Stimulated activated CD4-positive, alpha-beta T cell treated with anti-CD3 and anti-CD28 coated beads, Interleukin-15, amount 100 ng/mL, for 48 hours (primary cell): ENCODE data around the gene SAMD1.

Experiments
- DNase-seq, 2 donors: peaks; one replicate each; pipeline ENCODE4 v3.0.0-alpha.2; 2020; ENCODE audit warnings: low read depth in 2 of 2

Gene SAMD1

DNA sequence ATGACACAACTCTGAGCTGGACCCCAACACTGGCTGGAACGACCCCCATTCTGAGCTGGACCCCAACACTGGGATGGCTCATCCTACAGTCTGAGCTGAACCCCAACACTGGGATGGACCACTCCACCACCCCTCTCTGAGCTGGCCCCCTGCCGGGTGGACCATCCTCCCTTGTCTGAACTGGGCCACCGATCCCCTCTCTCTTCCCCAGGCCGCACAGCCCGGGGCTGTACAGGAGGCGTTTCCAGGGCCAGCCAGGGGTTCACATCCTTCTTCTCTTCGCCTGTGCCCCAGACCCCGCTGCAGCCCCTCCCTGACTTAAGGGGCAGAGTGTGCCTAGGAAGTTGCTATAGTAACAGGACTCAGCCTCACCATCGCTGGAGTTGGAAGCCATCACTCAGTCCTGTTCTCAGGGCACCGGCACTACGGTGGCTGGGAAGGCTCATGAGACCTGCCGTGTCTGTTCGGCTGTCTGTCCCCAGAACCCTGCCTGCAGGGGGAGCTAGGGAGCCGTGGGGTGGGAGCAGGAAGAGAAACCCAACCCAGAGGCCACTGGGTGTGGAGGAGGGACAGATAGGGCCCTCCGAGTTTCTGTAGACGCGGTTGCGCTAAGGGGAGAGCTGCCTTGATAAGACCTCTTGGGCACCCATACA lies 23.3 kb upstream of the SAMD1 start:
- peak; percentile 49 to 54 for DNase-seq

DNA sequence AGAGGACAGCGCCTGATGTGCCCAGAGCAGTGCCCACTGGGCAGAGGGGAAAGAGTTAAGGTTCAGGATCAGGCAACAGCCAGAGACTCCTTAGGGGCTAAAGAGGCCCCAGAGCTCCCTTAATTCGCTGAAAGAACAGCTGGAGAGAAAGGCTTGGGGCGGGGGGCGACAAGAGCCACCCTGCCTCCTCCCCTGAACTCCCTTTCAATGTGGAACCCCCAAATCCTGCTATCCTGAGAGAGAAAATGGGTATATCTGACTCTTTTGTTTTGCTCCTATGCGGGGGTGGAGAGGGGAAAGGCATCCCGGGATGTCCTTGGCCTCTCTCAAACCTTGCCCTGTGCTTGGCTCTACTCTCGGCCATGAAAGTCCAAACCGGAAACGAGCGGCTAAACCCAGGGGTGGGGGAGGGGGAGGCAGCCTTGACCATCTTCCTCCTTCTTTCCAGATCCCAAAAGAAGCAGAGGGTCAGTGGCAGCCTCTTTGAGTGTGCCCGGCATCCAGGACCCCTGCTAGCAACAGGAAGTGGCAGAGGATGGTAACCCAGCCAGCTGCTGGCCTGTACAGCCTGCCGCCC lies 22.3 kb upstream of the SAMD1 start:
- DNase-seq = no peak

DNA sequence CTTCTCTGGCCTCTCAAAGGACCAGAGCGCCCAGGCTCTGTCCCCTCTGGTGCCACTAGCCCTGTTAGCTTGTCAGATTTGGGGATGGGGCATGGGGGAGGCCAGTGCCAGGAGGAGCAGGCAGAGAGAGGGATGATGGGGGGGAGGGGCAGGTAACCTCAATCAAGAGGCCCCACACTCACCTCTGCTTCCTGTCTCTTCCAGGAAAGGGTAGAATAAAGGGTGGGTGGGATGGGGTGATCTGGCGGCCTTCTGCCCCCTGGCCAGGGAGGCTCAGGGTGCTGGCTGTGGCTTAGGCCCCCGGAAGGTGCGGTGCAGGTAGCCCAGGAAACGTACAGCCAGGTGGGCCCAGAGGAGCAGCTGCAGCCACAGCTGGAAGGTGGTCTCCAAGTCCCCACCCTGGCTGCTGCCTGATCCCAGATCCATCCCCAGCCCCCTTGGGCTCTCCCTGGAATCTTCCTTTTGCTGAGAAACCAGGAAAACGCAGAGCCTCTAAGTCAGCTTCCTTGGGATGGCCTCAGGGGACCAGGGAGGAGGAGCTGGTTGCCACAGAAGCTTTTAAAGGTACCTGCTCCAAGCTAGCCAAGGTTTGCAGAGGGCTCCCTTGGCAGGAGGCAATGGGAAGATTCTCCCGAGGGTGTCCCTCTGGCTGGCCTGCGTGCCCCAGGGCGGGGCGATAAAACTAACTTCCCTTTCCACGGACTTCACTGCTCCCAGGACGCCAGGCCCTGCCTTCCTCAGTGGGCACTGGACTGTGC lies 21.7 kb upstream of the SAMD1 start:
- no peak for DNase-seq

DNA sequence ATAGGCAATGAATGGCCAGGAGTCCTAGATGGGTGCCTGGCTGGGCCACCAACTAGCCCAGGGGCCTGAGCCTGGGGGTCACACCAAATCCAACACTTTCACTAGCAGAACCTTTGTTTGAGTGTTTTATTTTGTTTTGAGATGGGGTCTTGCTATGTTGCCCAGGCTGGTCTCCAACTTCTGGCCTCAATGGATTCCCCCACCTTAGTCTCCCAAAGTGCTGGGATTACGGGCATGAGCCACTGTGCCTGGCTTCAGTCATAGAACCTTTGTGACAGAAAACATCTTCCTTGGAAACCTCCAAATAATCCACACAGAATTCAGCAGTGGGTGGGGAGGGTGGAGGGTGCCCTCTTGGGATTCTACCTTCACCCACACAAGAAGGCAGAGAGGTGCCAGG lies 20.9 kb upstream of the SAMD1 start:
- no peak for DNase-seq

DNA sequence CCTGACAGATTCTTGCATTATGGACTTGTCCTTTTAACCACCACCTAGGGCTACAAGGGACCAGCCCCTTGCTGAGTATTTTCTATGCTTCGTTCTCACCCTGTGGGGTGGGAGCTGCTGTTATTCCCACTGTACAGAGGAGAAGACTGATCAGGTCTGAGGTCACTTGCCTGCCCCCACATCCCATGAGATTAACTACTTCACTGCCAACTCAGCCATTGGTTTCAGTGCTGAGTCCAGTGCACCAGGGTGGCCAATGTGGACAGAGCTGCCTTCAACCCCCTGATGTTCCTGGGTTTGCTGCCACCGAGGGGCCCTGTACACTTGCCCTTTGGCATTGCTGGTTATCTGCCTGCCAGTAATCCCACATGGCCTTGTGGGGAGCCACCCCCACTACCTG lies 20.1 kb upstream of the SAMD1 start:
- no peak for DNase-seq

DNA sequence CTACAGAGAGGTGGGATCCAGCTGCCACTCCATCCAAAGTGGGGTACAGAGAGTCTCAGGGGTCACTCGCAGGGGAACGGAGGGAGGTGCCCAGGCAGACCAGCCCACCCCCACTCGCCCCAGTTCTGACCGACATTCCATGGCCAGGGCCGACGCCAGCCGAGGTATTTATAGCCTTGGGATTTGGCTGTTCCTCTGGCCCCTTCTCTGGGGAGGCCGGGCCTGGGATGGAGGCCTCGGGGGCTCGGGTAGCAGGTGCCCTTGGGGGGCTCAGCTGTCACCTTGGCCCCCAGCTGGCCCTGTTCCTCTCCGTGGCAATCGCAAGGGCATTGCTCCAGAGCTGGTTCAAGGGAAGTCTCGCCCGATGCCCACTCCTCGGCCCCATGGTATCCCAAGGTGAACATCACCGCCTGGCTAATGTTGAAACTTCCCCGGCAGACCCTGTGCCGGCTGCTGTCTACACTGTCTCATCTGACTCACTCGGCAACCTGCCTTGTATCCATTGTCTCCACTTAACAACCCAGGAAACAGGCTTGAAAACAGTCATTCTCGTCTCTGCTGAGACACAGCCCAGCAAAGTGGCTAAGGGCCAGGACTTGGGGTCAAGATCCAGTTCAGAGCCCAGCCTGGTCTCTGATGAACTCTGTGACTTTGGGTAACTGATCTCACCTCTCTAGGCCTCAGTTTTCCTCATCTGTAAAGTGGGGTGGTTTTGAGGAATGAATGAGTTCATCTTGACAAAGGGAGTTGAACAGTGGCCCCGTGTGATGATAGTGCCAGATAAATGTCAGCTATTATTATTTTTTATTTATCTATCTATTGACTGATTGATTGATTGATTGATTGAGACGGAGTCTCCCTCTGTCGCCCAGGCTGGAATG lies 17.3 kb upstream of the SAMD1 start:
- no peak for DNase-seq

DNA sequence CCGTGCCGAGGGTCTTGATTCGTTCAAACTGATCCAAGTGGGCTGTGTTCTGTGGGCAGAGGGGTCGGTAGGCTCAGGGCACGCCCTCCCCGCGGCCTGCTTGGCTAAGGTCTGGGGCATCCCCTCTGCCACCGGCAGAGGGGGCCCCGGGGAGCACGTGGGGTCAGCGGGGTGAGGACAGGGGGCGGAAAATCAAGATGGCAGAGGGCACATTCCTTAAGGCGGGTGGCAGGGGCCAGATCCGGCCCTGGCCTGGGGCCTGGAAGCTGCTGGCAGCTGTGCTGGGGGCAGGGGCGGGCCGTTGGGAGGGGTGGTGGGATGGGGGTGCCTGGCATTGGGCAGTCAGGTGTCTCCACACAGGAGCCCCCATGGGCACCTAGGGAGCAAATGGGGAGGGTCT lies 16.3 kb upstream of the SAMD1 start:
- DNase-seq = no peak

DNA sequence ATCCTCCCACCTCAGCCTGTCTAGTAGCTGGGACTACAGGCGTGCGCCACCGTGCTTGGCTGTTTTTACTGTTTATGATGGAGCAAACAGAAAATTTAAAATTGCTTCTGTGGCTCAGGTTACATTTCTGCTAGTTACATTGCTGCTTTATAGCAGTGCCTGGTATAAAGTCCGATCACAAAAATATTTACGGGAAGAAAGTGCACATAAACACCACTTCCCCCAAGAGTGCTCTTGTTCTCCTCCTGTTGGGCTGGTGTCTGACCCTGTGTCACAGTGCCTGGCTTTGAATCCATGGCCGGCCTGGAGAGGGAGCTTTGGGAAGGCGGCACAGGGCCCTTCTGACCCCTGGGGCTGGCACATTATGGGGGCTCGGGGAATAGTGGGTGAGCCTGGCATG lies 15.1 kb upstream of the SAMD1 start:
- no peak for DNase-seq

DNA sequence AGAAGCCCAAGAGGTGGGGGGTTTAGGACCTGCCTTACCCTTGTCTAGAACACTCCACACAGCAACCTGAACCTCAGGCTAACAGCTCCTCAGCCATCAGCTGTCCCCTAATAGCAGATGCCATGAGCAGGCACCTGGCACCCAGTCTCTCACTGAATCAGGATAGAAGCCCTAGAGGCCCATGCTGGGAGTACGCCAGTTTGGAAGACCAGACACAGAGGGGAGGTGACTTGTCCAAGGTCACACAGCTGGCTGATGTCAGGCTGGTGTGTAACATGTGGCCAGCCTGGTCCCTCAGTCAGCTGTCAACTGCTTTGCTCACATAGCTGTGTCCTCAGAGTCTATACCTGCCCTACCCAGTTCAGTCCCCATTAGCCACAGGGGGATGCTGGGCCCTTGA lies 12.8 kb upstream of the SAMD1 start:
- no peak for DNase-seq

DNA sequence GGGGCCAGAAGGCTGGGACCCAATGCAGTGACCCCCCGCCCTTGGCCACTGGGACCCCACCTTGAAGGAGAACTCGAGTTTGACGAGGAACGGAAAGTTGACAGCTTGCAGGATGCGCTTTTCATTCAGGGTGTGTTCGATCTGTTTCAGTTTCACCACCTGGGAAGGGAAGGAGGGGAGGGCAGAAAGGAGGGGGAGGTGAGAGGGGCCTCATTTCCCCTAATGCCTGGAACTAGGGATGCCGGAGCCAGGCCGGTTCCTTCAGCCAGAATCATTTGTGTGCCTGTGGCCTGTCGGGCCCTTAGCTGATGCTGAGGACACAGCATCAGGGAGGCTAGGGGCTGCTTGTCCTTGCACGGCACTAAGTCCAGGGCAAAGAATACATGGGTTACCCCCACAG lies 12.2 kb upstream of the SAMD1 start:
- no peak for DNase-seq

DNA sequence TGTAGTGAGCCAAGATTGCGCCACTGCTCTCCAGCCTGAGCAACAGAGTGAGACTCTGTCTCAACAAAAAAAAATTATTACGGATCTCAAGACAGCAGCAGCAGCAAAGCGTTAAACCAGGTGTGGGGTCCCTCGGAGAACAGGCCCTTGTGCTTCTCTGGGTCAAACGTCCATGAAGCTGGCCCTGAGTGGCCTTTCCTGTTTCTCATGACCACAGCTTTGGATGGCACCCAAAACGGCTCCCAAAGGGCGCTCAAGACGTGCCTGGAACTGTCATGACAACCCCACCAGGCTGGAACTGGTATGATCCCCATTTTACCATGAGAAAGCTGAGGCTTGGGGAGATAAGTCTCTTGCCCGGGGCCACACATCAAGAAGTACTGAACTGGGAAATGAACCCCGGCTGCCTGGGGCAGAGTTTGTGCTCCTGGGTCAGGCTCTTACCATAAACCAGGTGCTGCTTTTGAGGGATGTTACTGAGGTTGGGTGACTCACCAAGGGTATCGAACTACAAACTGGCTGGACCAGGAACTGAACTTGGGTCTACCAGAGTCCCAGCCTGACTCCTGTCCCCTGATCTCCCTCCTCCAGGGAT lies 11.6 kb upstream of the SAMD1 start:
- DNase-seq = no peak

DNA sequence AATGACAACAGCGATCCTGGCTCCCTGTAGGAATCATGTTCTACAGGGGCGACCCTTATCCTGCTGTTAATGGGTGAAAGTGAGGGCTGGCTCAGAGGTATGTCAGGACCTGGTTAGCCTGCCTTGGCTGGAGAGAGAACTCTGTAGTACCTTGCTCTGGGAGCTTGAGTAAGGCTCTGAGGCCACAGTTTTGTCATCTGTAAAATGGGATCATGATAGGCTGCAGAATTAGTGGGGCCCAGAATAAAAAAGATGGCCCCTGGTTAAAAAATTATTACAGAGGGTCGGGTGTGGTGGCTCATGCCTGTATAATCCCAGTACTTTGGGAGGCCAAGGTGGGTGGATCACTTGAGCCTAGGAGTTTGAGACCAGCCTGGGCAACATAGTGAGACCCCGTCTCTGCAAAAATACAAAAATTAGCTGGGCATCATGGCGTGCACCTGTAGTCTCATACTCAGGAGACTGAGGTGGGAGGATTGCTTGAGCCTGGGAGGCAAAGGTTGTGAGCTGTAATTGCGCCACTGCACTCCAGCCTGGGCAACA lies 10.5 kb upstream of the SAMD1 start:
- no peak for DNase-seq

DNA sequence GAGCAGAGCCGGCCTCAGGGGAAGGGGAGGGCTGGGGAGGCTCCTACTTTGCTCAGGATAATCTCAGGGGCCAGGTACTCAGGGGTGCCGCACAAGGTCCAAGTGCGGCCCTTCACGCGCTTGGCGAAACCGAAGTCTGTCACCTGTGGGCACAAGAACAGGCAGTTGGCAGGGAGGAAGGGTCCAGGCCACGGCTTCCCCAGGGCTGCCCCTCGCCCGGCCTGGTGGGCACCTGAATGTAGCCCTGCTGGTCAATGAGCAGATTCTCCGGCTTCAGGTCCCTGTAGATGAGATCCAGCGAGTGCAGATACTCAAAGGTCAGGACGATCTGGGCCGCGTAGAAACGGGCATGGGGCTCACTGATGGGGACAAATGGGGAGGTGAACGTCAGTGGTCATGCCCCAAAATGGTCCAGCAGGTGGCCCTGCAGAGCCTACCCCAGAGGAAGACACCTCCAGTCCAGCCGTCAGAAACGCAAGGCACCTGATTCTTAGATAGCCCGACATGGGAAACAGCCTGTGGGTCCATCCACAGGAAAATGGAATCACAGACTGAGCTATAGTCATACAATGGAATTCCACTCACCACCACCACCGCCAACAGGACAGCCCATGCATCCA lies 7.1 kb upstream of the SAMD1 start:
- no peak for DNase-seq

DNA sequence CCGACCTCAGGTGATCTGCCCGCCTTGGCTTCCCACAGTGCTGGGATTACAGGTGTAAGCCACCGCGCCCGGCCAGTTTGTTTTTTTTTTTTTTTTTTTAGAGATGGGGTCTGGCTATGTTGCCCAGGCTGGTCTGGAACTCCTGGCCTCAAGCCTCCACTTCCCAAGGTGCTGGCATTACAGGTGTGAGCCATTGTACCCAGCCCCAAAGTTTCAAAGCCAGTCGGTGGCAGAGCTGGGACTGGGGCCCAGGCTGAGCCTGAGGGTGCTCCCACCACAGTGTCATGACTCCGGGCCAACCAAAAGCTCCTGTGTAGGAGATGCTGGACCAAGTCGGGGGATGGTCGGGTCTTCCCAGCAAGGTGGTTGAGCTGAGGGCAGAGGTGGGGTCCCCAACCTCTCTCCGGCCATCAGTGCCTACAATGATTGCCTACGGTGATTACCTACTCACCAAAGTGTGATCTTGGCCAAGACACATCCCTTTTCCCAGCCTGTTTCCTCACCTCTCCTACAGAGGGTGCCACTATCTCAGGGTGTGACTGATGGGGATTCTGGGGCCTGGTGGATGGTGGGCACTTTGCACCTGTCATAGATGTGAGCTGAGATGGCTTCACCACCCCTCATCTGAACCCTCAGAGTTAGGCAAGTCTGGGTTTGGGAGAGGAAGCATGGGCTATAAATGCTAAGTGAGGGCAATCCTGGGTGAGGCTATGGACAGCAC lies 5.9 kb upstream of the SAMD1 start:
- no peak for DNase-seq

DNA sequence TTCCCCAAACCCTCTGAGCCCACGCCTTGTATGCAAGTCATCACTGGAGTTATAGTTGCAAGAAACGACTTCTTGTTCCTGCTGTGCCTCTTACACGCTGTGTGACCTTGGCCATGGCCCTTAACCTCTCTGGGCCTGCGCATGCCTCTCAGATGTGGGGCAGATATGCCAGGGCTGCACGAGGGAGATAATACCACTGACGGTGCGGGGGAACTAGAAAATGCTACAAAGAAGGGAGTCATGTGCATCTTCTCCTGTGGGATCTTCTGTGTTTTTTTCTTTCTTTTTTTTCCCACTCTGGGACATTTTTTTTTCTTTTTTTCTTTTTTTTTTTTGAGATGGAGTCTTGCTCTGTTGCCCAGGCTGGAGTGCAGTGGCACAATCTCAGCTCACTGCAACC lies 4.3 kb upstream of the SAMD1 start:
- DNase-seq = no peak

DNA sequence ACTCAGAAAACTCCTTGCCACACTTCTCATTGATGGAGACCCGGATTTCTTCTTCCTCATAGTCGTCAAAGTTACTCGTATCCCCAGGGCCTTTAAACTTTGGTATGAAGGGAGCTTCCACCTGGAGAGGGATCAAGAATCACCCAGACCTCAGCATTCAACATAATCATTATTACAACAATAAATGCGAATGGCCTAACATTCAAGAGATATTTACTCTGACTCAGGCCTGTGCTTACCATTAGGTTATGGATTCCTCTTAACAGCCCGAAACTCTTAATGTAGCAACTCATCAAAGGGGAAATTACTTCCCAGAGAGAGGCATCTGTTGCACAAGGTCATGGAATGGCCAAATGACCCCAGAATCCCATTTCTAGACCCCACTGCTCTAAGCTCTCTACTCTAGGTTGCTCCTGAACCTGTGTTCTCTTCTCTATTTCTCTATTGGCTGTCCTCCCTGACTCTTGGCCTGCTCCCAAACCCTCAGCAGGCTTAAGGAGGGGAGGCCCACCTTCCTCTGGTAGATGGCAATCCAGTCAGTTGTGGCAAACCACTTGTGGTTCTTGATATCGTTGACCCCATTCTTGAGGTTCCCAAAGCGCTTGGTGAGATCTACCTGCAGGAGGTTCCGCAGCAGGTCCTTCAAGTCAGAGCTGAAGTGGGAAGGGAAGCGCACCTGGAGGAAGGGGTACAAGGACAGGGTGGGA lies 2.7 kb upstream of the SAMD1 start:
- DNase-seq = no peak

DNA sequence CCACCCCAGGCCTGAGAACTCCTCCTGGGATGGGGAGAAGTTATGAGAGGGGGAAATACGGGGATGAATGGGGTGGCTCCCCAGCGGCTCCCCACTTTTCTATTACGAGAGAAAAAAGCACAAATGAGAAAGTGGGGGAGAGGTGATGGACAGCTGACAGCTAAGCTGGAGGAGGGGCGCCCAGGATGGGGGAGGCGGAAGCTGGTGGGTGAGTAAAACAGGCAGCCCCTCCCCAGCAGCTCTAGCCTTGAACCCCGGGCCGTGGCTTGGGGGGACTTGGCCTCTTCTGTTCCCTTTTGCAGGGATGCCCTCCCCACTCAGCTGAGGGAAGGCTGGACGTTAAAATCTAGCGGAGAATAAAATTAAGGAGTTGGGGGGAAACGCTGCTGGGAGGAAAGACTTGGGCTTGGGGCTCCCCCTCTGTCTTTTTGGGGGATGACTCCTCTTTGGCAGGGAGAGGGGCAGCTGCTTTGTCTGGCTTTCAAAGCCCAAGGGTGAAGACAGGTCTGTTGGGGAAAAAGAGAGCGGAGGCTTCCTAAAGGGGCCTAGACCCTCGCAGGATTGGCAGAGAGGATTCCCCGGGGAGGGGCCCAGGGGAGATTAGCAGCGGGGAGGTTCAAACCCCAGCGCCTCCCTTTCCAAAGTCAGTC lies 1.4 kb upstream of the SAMD1 start:
- DNase-seq = no peak

DNA sequence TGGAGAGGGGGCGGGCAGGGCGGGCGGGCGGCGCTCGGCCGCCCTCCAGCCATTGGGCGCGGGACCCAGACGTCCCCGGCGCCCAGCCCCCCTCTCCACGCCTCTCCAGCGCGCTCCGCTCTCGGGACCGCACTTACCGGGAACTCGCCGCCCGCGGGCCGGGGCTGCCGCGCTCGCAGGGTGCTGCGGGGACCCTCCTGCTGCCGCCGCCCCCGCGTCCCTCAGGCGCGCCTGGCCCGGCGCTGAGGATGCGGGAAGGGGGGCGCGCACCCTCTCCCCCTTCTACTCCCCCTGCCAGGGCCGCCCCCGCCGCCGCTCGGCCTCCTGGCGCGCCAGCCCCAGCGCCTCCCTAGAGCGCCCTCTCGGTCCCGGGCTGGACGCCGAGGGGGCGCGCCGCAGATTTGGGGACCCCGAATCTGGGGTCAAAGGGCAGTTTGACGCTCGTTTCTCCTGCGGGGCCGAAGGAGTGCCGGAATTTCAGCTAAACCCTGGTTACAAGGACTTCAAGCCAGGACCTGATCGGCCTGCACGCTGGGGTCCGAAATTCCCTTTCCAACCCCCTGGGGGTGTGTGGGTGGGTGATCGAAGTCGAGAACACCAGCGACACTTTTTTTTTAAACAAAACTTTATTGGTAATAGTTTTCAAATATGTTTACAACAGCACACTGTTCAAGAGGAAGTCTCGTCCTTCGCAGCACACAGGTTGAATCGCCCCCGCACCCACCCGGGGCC lies 696 bp upstream of the SAMD1 start:
- DNase-seq = peak; percentile 37 to 70
